Breast epithelium (tissue), 4 donors: ENCODE measurements around the gene NAPSA. TPM values are rescaled to one million over a fixed set of nuclear protein-coding genes. Genes with fewer than 3 reads are reported as not detected.
A peak's percentile ranks its signal among the peaks of the same experiment; 100 is the strongest.

Experiments used
- DNase-seq, 2 donors: peaks; one replicate each; pipeline ENCODE4 v3.0.0-alpha.2; 2019; ENCODE audit warnings: low spot score in 2 of 2
- H3K27ac ChIP-seq, 2 donors: fragments of 200-600 bp; sonication (generic) in 1 of 2; one replicate each; pipeline ENCODE4 v1.5.1; 2016 to 2019; ENCODE audit warnings: mild to moderate bottlenecking in 1 of 2
- H3K27me3 ChIP-seq, 2 donors: fragments of 200-600 bp; sonication (generic) in 1 of 2; one replicate each; pipeline versions ENCODE4 v1.5.1 to v1.6.0; 2017 to 2019; ENCODE audit warnings: control low read depth in 1 of 2, mild to moderate bottlenecking in 1 of 2
- H3K36me3 ChIP-seq: fragments of 200-600 bp; one replicate; pipeline ENCODE4 v1.5.1; 2019
- H3K4me1 ChIP-seq, 2 donors: fragments of 200-600 bp; sonication (generic); one replicate each; pipeline ENCODE4 v1.5.1; 2016 to 2019; ENCODE audit warnings: control low read depth in 1 of 2
- H3K4me3 ChIP-seq, 3 donors: fragments of 200-600 bp; sonication (generic); 1 replicate in 2 of 3; 2 replicates in 1 of 3; pipeline ENCODE4 v1.5.1; 2016 to 2019; ENCODE audit warnings: mild to moderate bottlenecking in 3 of 3, moderate library complexity in 2 of 3
- H3K9me3 ChIP-seq, 2 donors: fragments of 200-600 bp; sonication (generic) in 1 of 2; one replicate each; pipeline ENCODE4 v1.5.1; 2016 to 2019; ENCODE audit warnings: control low read depth in 1 of 2
- CTCF ChIP-seq, 3 donors: fragments of 450-650 bp; IDR thresholded peaks; one replicate each; pipeline ENCODE4 v1.5.1; 2016 to 2017; ENCODE audit warnings: antibody characterized with exemption in 3 of 3, mild to moderate bottlenecking in 3 of 3, moderate library complexity in 3 of 3
- POLR2A ChIP-seq: fragments of 450-650 bp; IDR thresholded peaks from one replicate; pipeline ENCODE4 v1.6.1; 2016; ENCODE audit warnings: antibody characterized with exemption, mild to moderate bottlenecking, moderate library complexity
- POLR2AphosphoS5 ChIP-seq, 3 donors: sonication (generic); formaldehyde crosslinking; IDR thresholded peaks; one replicate each; pipeline ENCODE4 v1.6.1; 2017; ENCODE audit warnings: antibody characterized with exemption in 3 of 3
- intact Hi-C: fragments of 100-400 bp; cut with DNase I; formaldehyde crosslinking; loops from one replicate; pipeline ENCODE4 v1.15.1; 2023; ENCODE audit warnings: low total_unique reads
- total RNA-seq, 3 donors: library from RNA; depleted of rRNA; stranded (reverse); fragments of >200 nt; gene quantifications; one replicate each; pipeline ENCODE4 v1.1.0, GENCODE V29; 2016

The NAPSA gene
- total RNA-seq, 3 donors from 2014 or later = 0.80 to 1.8 (median 1.6) TPM

DNA sequence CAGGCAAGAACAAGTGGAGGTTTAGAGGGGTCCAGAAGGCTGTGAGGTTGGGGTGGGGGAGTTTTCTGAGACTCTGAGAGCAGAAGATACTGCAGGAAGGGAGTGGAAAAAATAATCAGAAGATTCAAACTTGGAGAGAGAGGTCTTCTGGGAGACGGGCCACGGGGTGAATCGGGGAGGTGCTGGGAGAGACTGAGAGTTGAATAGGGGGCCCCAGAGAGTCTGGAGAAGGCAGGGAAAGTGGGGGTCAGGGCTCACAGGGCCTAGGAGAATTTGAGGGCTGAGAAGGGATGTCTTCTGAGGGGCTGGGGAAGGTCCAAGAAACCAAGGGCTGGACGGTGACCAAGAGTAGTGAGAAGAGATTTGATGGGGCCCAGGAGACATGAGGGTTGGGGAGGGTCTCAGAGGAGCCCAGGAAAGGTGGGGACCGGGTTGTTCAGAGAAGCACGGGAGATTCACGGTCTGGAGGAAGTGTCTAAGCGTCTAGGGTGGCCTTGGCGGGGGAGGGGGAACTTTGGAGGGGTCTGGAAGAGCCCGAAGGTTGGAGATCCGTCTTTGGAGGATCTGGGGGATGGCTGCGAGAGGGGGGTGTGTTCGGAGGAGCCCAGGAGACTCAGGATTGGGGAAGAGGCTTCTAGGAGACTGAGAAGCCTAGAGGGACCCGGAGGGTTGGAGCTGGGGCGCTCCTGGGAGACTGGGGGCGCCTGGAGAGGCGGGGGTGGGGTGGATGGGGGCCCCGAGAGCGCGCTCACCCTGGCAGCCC, 37.8 kb downstream of the NAPSA start:
- intact Hi-C loops = no loop called here
- H3K27me3 ChIP-seq = peaks cover 3 to 24% of the 10 kb centered on the region in 2 donors
- H3K27ac ChIP-seq = no peak overlapping the region
- DNase-seq = no peak
- TF ChIP-seq POLR2A = no peak
- TF ChIP-seq CTCF (IDR thresholded peaks at IDR 0.05) = no peak
- no peak for TF ChIP-seq POLR2AphosphoS5 (IDR thresholded peaks at IDR 0.05)
- no peaks in the 10 kb centered on the region for H3K9me3 ChIP-seq
- H3K4me3 ChIP-seq = no peak overlapping the region
- H3K4me1 ChIP-seq = peaks cover 3 to 13% of the 10 kb centered on the region in 2 donors
- H3K36me3 ChIP-seq = no peaks in the 10 kb centered on the region

- H3K4me1 ChIP-seq = peaks cover 3 to 12% of the 10 kb centered on the region in 2 donors
- H3K4me3 ChIP-seq = no peak overlapping the region
- DNase-seq = no peak
- intact Hi-C loops = no loop called here
- H3K36me3 ChIP-seq = no peaks in the 10 kb centered on the region
- peaks cover 3 to 20% of the 10 kb centered on the region in 2 donors for H3K27me3 ChIP-seq
- no peak overlapping the region for H3K27ac ChIP-seq
- no peaks in the 10 kb centered on the region for H3K9me3 ChIP-seq
- TF ChIP-seq CTCF (IDR thresholded peaks at IDR 0.05) (no peak), POLR2A (no peak), POLR2AphosphoS5 (IDR thresholded peaks at IDR 0.05) (no peak)
Measured at GRCh38 chr19:50327013-50327412, 38.4 kb downstream of the NAPSA start.

DNA sequence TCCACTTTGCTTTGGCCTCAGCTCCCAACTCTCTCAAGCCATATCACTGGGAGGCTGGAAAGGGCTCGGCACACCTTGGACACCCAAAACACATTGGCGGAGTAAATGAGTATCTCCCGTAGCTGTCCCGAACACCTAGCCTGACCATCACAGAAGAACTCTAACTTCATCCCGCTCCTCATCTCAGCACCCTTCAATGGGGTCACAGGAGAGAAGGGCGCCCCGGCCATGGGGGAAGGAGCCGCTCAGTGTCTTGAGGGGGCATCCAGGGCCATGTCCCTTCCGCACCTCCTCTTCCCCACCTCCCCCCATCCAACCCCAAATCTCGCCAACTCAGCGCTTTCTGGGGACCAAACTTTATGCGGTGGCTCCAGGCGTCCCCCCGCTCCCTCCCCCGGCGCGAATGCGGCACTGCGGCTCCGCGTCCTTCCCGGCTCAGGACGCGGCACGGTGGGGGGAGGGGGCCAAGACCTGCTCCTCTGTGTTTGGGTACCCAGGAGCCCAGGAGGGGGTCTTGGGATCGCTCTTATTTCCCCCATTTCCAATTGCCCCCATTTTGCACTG, 39.3 kb downstream of the NAPSA start:
- no peak for DNase-seq
- H3K36me3 ChIP-seq = no peaks in the 10 kb centered on the region
- H3K4me3 ChIP-seq = peak overlapping the region in 1 of 3 donors; percentile 37
- no peak overlapping the region for H3K27ac ChIP-seq
- no peak for TF ChIP-seq CTCF (IDR thresholded peaks at IDR 0.05)
- TF ChIP-seq POLR2A = no peak
- no peak for TF ChIP-seq POLR2AphosphoS5 (IDR thresholded peaks at IDR 0.05)
- intact Hi-C loops = no loop called here
- H3K4me1 ChIP-seq = peaks cover 3 to 8% of the 10 kb centered on the region in 2 donors
- H3K9me3 ChIP-seq = no peaks in the 10 kb centered on the region
- H3K27me3 ChIP-seq = peaks cover 3 to 19% of the 10 kb centered on the region in 2 donors

GRCh38 chr19:50325310-50326100, 39.9 kb downstream of the NAPSA start:
- Histone ChIP-seq H3K9me3 (no peaks in the 10 kb centered on the region), H3K27me3 (peaks cover 0 to 17% of the 10 kb centered on the region in 2 donors), H3K36me3 (no peaks in the 10 kb centered on the region), H3K4me3 (peak overlapping the region in 1 of 3 donors; percentile 37), H3K27ac (no peak overlapping the region), H3K4me1 (peaks cover 3 to 8% of the 10 kb centered on the region in 2 donors)
- intact Hi-C loops = no loop called here
- TF ChIP-seq POLR2AphosphoS5 (IDR thresholded peaks at IDR 0.05) = no peak
- no peak for TF ChIP-seq POLR2A
- no peak for TF ChIP-seq CTCF (IDR thresholded peaks at IDR 0.05)
- DNase-seq = no peak
